K562 (cell line): ENCODE data around the gene GSG1. TPM values are rescaled to one million over a fixed set of nuclear protein-coding genes. Genes with fewer than 3 reads are reported as not detected.

Source experiments
- ATAC-seq: fragments of 200-7000 bp; cut with Tn5 transposase; 3 replicates; pipeline ENCODE4 v1.9.1; 2020; ENCODE audit warnings: moderate library complexity
- BruUV-seq: library from RNA; stranded (reverse); fragments of 400-500 nt; replicated peaks from 2 replicates; lab custom pipeline; 2021; lab: Mats Ljungman, UMichigan
- CTCF ChIA-PET: fragments of 300-600 bp; formaldehyde crosslinking; extraction: SDS; loops from one replicate; lab custom pipeline; 2021; ENCODE audit warnings: low intra/inter-chr PET ratio; lab: Yijun Ruan, JAX
- POLR2A ChIA-PET: fragments of 300-600, 350-650 bp; sonication (Branson Sonifier 250); formaldehyde crosslinking; extraction: SDS; loops from one replicate; lab custom pipeline; 2021; ENCODE audit warnings: antibody characterized with exemption, inconsistent platforms; lab: Yijun Ruan, JAX
- DNase-seq, 4 experiments: peaks; one replicate each; pipeline versions ENCODE4 v3.0.0 to v3.0.0-alpha.2; 2011 to 2018; ENCODE audit warnings: low spot score in 3 of 4, mixed read lengths in 3 of 4; ENCODE audit errors: extremely low read depth in 1 of 4
- FAIRE-seq: peaks from 2 replicates; lab custom pipeline; 2011; peaks lifted over from hg19 to GRCh38; lab: Jason Lieb, UNC
- H2AFZ ChIP-seq: 2 replicates; pipeline ENCODE4 v1.6.0; 2011; ENCODE audit warnings: low read depth, low read length, control low read depth, inconsistent platforms
- H3K27ac ChIP-seq: fragments of 200-600 bp; 3 replicates; pipeline ENCODE4 v1.8.0; 2011; ENCODE audit warnings: low read depth, mild to moderate bottlenecking, control low read depth, inconsistent platforms, low read length, moderate library complexity, mixed read lengths; ENCODE audit errors: extremely low read depth
- H3K27me3 ChIP-seq, 2 experiments: fragments of 300-600 bp in 1 of 2; 2 replicates in 1 of 2; 3 replicates in 1 of 2; pipeline versions ENCODE4 v1.6.0 to v1.8.0; 2011; ENCODE audit warnings: inconsistent platforms in 2 of 2, low read length in 2 of 2, mild to moderate bottlenecking in 1 of 2, mixed read lengths in 1 of 2, moderate library complexity in 1 of 2; ENCODE audit not compliant: control insufficient read depth in 2 of 2, insufficient read depth in 2 of 2
- H3K36me3 ChIP-seq: fragments of 300-600 bp; 3 replicates; pipeline ENCODE4 v1.8.0; 2011; ENCODE audit warnings: mild to moderate bottlenecking, low read length, inconsistent platforms; ENCODE audit not compliant: control insufficient read depth, insufficient read depth
- H3K4me1 ChIP-seq, 2 experiments: fragments of 200-600 bp in 1 of 2; replicated peaks in 1 of 2; 2 replicates in 1 of 2; 3 replicates in 1 of 2; pipeline versions ENCODE4 v1.5.1 to v1.8.0; 2011; ENCODE audit warnings: inconsistent platforms in 2 of 2, low read length in 2 of 2, mild to moderate bottlenecking in 1 of 2, mixed read lengths in 1 of 2, moderate library complexity in 1 of 2; ENCODE audit not compliant: control insufficient read depth in 2 of 2, insufficient read depth in 2 of 2
- H3K4me2 ChIP-seq: 2 replicates; pipeline ENCODE4 v1.6.1; 2011; ENCODE audit warnings: low read length, control low read depth, inconsistent platforms, mixed read lengths; ENCODE audit not compliant: insufficient read depth
- H3K4me3 ChIP-seq: fragments of 200-600 bp; sonication (generic), shearing (Covaris generic); 2 replicates; pipeline ENCODE4 v1.5.1; 2016; ENCODE audit warnings: control low read depth, inconsistent platforms
- H3K79me2 ChIP-seq: fragments of 200-600 bp; 3 replicates; pipeline ENCODE4 v1.8.0; 2011; ENCODE audit warnings: low read length, inconsistent platforms; ENCODE audit not compliant: control insufficient read depth, insufficient read depth
- H3K9ac ChIP-seq, 2 experiments: 2 replicates each; pipeline versions ENCODE4 v1.6.0 to v1.6.1; 2011; ENCODE audit warnings: low read depth in 2 of 2, low read length in 2 of 2, control low read depth in 1 of 2, inconsistent platforms in 1 of 2, mild to moderate bottlenecking in 1 of 2, mixed read lengths in 1 of 2; ENCODE audit not compliant: insufficient read depth in 1 of 2
- H3K9me1 ChIP-seq: one replicate; pipeline ENCODE4 v1.6.0; 2011; ENCODE audit warnings: inconsistent platforms, mild to moderate bottlenecking, low read length, moderate library complexity; ENCODE audit not compliant: control insufficient read depth, insufficient read depth
- H3K9me3 ChIP-seq: replicated peaks from 2 replicates; pipeline ENCODE4 v1.5.1; 2011; ENCODE audit warnings: low read depth, low read length, inconsistent platforms; ENCODE audit not compliant: control insufficient read depth, insufficient read depth
- H4K20me1 ChIP-seq: replicated peaks from 2 replicates; pipeline ENCODE4 v1.6.1; 2011; ENCODE audit warnings: low read length, inconsistent platforms, mixed read lengths; ENCODE audit not compliant: control insufficient read depth, insufficient read depth
- CXXC5 ChIP-seq: fragments of 250-450 bp; sonication (Bioruptor Pico); IDR thresholded peaks from 2 replicates; pipeline ENCODE4 v1.8.0; 2022; ENCODE audit warnings: inconsistent platforms, mild to moderate bottlenecking, moderate library complexity
- E2F3 ChIP-seq: fragments of 250-450 bp; sonication (Bioruptor Pico); IDR thresholded peaks from 2 replicates; pipeline ENCODE4 v1.4.0; 2020; ENCODE audit warnings: mild to moderate bottlenecking
- GABPB1 ChIP-seq: sonication (generic); formaldehyde crosslinking; IDR thresholded peaks from 2 replicates; pipeline ENCODE4 v1.8.0; 2022; ENCODE audit warnings: mild to moderate bottlenecking, missing genetic modification reagents
- MAFG ChIP-seq: fragments of 450-650 bp; conservative IDR thresholded peaks from 2 replicates; pipeline ENCODE4 v1.6.1; 2016; ENCODE audit warnings: missing genetic modification characterization, missing compliant biosample characterization
- NFYB ChIP-seq: IDR thresholded peaks from 2 replicates; pipeline ENCODE4 v1.6.1; 2011; ENCODE audit warnings: mild to moderate bottlenecking, moderate library complexity; ENCODE audit not compliant: insufficient read length; ENCODE audit errors: extremely low read depth
- NUFIP1 ChIP-seq: fragments of 450-650 bp; IDR thresholded peaks from 2 replicates; pipeline ENCODE4 v1.6.1; 2018; ENCODE audit not compliant: partially characterized antibody
- POLR2H ChIP-seq: IDR thresholded peaks from 2 replicates; pipeline ENCODE4 v1.6.1; 2016; ENCODE audit warnings: missing genetic modification characterization, low read depth, mild to moderate bottlenecking, control low read depth, missing compliant biosample characterization, moderate library complexity
- PURB ChIP-seq: sonication (generic); formaldehyde crosslinking; IDR thresholded peaks from 2 replicates; pipeline ENCODE4 v1.9.0; 2021; ENCODE audit warnings: low read depth, mild to moderate bottlenecking, missing genetic modification reagents
- SREBF1 ChIP-seq: fragments of 150-350 bp; IDR thresholded peaks from 2 replicates; pipeline ENCODE4 v1.6.1; 2014; ENCODE audit warnings: antibody characterized with exemption, low read depth, low read length, borderline replicate concordance
- ZBTB8A ChIP-seq: fragments of 450-650 bp; IDR thresholded peaks from 2 replicates; pipeline ENCODE4 v1.6.1; 2018; ENCODE audit warnings: mild to moderate bottlenecking, moderate library complexity; ENCODE audit not compliant: partially characterized antibody
- ZNF780A ChIP-seq: fragments of 250-450 bp; sonication (Bioruptor Pico); IDR thresholded peaks from 2 replicates; pipeline ENCODE4 v1.5.0; 2021; ENCODE audit warnings: mild to moderate bottlenecking
- WGBS: fragments of 100-300 bp; shearing (Covaris generic); methylation state at CpG from one replicate; pipeline ENCODE4 v1.1.6; 2016; ENCODE audit warnings: low coverage, mixed read lengths; ENCODE audit not compliant: insufficient coverage; ENCODE audit errors: missing lambda C conversion rate; 5-methylcytosine and 5-hydroxymethylcytosine counted together
- in situ Hi-C: fragments of 300-500 bp; cut with MboI; formaldehyde crosslinking; loops from 4 replicates; pipeline ENCODE4 v1.15.0; 2018; ENCODE audit warnings: inconsistent platforms, mixed read lengths
- intact Hi-C: fragments of 100-400 bp; cut with micrococcal nuclease; formaldehyde crosslinking; loops from 2 replicates; pipeline ENCODE4 v1.14.2; 2022
- polyA plus RNA-seq, 8 experiments: library from polyadenylated mRNA; depleted of rRNA in 4 of 8; stranded (reverse) in 5 of 8; unstranded in 3 of 8; fragments of >200 nt; fragmentation: Nextera tagmentation in 2 of 8; fragmentation: Illumina TruSeq in 1 of 8; extraction: Ambion mirVana in 2 of 8; extraction: Trizol in 1 of 8; gene quantifications; 2 replicates each; pipeline versions ENCODE4 v1.2.1 to v1.2.3, GENCODE V29; 2011 to 2014; ENCODE audit warnings: inconsistent platforms in 1 of 8, missing spikeins in 1 of 8
- total RNA-seq, 7 experiments: library from RNA; depleted of rRNA in 6 of 7; stranded (reverse); fragments of >200 nt in 6 of 7; fragmentation: Illumina TruSeq in 2 of 7; extraction: Trizol in 2 of 7; gene quantifications; 2 replicates each; pipeline versions ENCODE4 v1.2.1 to v1.2.3, GENCODE V29; 2011 to 2021; ENCODE audit warnings: low replicate concordance in 1 of 7
- TF ChIP-seq, protein P1 (sequence below): fragments of 250-450 bp; sonication (Bioruptor Pico); IDR thresholded peaks from 2 replicates; pipeline ENCODE4 v1.4.0; 2020; ENCODE audit warnings: borderline replicate concordance
- TF ChIP-seq, protein P2 (sequence below): sonication (generic); formaldehyde crosslinking; IDR thresholded peaks from 2 replicates; pipeline ENCODE4 v1.8.1; 2023; ENCODE audit warnings: mild to moderate bottlenecking, missing genetic modification reagents
- TF ChIP-seq, protein P3 (sequence below): fragments of 450-650 bp; formaldehyde crosslinking; IDR thresholded peaks from 2 replicates; pipeline ENCODE4 v1.4.0; 2022; ENCODE audit warnings: missing genetic modification characterization
- TF ChIP-seq, protein P4 (sequence below): fragments of 450-650 bp; formaldehyde crosslinking; conservative IDR thresholded peaks from 2 replicates; pipeline ENCODE4 v1.4.0; 2022; ENCODE audit warnings: mild to moderate bottlenecking, missing genetic modification characterization

Gene GSG1
- total and polyA plus RNA-seq, 9 of the 15 experiments (the other 6 are each of a cell fraction or from before 2014, with no cell fraction given): not detected

DNA sequence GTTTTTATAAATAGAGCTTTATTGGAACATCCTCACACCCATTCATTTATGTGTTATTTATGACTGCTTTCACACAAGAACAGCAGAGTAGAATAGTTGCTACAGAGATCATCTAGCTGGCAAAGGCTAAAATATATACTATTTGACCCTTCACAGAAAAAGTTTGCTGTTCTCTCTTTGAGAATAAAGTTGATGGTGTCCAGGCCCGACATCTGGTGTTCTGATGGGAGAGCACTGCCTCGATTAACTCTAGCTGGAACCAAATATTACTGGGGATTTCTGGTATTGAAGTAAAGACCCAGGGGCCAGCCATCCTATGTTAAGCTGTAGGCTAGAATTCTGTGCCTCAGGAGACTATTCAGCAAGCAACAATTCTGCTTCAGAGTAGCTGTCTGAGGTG lies 37.5 kb downstream of the GSG1 start (continued):
- TF ChIP-seq, protein P1, sequence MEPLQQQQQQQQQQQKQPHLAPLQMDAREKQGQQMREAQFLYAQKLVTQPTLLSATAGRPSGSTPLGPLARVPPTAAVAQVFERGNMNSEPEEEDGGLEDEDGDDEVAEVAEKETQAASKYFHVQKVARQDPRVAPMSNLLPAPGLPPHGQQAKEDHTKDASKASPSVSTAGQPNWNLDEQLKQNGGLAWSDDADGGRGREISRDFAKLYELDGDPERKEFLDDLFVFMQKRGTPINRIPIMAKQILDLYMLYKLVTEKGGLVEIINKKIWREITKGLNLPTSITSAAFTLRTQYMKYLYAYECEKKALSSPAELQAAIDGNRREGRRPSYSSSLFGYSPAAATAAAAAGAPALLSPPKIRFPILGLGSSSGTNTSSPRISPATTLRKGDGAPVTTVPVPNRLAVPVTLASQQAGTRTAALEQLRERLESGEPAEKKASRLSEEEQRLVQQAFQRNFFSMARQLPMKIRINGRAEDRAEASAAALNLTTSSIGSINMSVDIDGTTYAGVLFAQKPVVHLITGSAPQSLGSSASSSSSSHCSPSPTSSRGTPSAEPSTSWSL (CRISPR knock-in tag): no peak
- TF ChIP-seq NFYB: no peak
- no peak for TF ChIP-seq ZBTB8A

DNA sequence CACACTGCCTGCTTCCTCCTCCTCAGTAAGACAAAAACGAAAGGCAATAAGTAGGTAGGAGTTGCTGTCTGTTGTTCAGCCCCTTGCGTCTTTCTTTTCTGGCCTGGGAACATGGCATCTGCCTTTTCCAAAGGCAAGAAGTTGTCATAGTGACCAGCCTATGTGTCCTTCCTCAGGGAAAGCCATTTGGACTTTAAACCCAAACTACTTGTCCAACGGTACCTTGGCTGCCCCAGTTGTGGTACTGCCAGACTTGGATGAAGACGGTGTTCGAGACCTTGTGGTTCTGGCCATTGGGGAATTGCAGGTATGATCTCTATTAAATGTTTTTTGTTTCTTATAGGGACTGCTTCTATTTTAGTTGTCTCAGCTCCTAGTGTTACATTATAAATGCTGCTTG lies 40.8 kb downstream of the GSG1 start:
- WGBS: 73% methylated on average over 5 of the region's 5 CpGs
- peaks cover 0 to 4% of the 10 kb centered on the region in 2 experiments; a peak in 2 of 5 replicates for H3K4me1 ChIP-seq
- intact Hi-C loops: no loop called here
- TF ChIP-seq, protein P2, sequence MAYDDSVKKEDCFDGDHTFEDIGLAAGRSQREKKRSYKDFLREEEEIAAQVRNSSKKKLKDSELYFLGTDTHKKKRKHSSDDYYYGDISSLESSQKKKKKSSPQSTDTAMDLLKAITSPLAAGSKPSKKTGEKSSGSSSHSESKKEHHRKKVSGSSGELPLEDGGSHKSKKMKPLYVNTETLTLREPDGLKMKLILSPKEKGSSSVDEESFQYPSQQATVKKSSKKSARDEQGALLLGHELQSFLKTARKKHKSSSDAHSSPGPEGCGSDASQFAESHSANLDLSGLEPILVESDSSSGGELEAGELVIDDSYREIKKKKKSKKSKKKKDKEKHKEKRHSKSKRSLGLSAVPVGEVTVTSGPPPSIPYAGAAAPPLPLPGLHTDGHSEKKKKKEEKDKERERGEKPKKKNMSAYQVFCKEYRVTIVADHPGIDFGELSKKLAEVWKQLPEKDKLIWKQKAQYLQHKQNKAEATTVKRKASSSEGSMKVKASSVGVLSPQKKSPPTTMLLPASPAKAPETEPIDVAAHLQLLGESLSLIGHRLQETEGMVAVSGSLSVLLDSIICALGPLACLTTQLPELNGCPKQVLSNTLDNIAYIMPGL (CRISPR knock-in tag): no peak
- no peak for TF ChIP-seq SREBF1
- TF ChIP-seq GABPB1 (CRISPR knock-in tag): no peak
- no peak for TF ChIP-seq NUFIP1
- TF ChIP-seq, protein P3, sequence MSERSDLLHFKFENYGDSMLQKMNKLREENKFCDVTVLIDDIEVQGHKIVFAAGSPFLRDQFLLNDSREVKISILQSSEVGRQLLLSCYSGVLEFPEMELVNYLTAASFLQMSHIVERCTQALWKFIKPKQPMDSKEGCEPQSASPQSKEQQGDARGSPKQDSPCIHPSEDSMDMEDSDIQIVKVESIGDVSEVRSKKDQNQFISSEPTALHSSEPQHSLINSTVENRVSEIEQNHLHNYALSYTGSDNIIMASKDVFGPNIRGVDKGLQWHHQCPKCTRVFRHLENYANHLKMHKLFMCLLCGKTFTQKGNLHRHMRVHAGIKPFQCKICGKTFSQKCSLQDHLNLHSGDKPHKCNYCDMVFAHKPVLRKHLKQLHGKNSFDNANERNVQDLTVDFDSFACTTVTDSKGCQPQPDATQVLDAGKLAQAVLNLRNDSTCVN: no peak
- TF ChIP-seq PURB (CRISPR knock-in tag): no peak
- no peak for TF ChIP-seq CXXC5 (CRISPR knock-in tag)
- no peak for TF ChIP-seq POLR2H (tag)
- TF ChIP-seq E2F3 (CRISPR knock-in tag): no peak
- no peak for TF ChIP-seq MAFG (tag)
- TF ChIP-seq, protein P4, sequence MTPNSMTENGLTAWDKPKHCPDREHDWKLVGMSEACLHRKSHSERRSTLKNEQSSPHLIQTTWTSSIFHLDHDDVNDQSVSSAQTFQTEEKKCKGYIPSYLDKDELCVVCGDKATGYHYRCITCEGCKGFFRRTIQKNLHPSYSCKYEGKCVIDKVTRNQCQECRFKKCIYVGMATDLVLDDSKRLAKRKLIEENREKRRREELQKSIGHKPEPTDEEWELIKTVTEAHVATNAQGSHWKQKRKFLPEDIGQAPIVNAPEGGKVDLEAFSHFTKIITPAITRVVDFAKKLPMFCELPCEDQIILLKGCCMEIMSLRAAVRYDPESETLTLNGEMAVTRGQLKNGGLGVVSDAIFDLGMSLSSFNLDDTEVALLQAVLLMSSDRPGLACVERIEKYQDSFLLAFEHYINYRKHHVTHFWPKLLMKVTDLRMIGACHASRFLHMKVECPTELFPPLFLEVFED (CRISPR knock-in tag): no peak
- no peak for TF ChIP-seq ZNF780A
- TF ChIP-seq, all 486 proteins: peak for 0
- H3K4me3 ChIP-seq: no peak overlapping the region
- no peak for FAIRE-seq
- no peak for ATAC-seq
- H3K27ac ChIP-seq: no peak overlapping the region
- H3K9me1 ChIP-seq: no peaks in the 10 kb centered on the region
- H3K27me3 ChIP-seq: no peaks in the 10 kb centered on the region
- ChIA-PET POLR2A (no interaction called here), CTCF (no interaction called here)
- no peaks in the 10 kb centered on the region for H3K79me2 ChIP-seq
- no peaks in the 10 kb centered on the region for H4K20me1 ChIP-seq
- no peak overlapping the region for H2AFZ ChIP-seq
- no peak overlapping the region for H3K9ac ChIP-seq
- H3K36me3 ChIP-seq: no peaks in the 10 kb centered on the region; the same call in 2 of the 3 replicates
- no peak for DNase-seq
- H3K4me2 ChIP-seq: no peak overlapping the region
- no TSS peak for BruUV-seq
- H3K9me3 ChIP-seq: peaks cover 3% of the 10 kb centered on the region
- in situ Hi-C loops: no loop called here
